ENCODE measurements around the gene ASAP2.

- TF ChIP-seq CTCF (IDR thresholded peaks at IDR 0.05) (no peak), MLX (CRISPR knock-in tag; IDR thresholded peaks at IDR 0.05) (no peak), E2F4 (CRISPR knock-in tag; IDR thresholded peaks at IDR 0.05; ENCODE audit: borderline replicate concordance, low read depth) (no peak), TEAD4 (CRISPR knock-in tag; IDR thresholded peaks at IDR 0.05) (no peak), CREB1 (CRISPR knock-in tag; IDR thresholded peaks at IDR 0.05) (no peak), NFYB (CRISPR knock-in tag; conservative IDR thresholded peaks at IDR 0.05; ENCODE audit: low read depth) (no peak), ZSCAN18 (CRISPR knock-in tag; IDR thresholded peaks at IDR 0.05) (no peak), ATF2 (CRISPR knock-in tag; IDR thresholded peaks at IDR 0.05; ENCODE audit: borderline replicate concordance, low read depth) (no peak), ZNF232 (CRISPR knock-in tag; IDR thresholded peaks at IDR 0.05) (no peak), OVOL2 (CRISPR knock-in tag; IDR thresholded peaks at IDR 0.05; ENCODE audit: borderline replicate concordance) (no peak), JUN (CRISPR knock-in tag; IDR thresholded peaks at IDR 0.05) (no peak)
These were observed 185.5 kb downstream of the ASAP2 start for GRCh38 chr2:9391961-9392720.

All from WTC11 (cell line).